Measurements from ENCODE around the gene ABLIM2. TPM values are rescaled to one million over a fixed set of nuclear protein-coding genes. Genes with fewer than 3 reads are reported as not detected.

ABLIM2 gene
- total RNA-seq, 3 donors from 2014 or later (not counting 1 experiment from before 2014, with no cell fraction given): 0.71 to 2.8 (median 1.3) TPM

GRCh38 chr4:8118531-8118930, 40.1 kb downstream of the ABLIM2 start:
- Mint-ChIP-seq H3K4me1 (peaks cover 13 to 20% of the 10 kb centered on the region in 2 donors), H3K27me3 (ENCODE audit: low read depth in 2 of 2) (peaks cover 7 to 16% of the 10 kb centered on the region in 2 donors), H3K27ac (no peak overlapping the region), H3K4me3 (no peak overlapping the region), H3K36me3 (no peaks in the 10 kb centered on the region), H3K9me3 (no peaks in the 10 kb centered on the region)
- peaks cover 7% of the 10 kb centered on the region for H3K4me1 ChIP-seq (ENCODE audit: control insufficient read depth, insufficient read depth, low read length)
- H3K36me3 ChIP-seq (ENCODE audit: control insufficient read depth, insufficient read depth, low read length): no peaks in the 10 kb centered on the region
- no peaks in the 10 kb centered on the region for H3K9me3 ChIP-seq (ENCODE audit: control insufficient read depth, insufficient read depth, low read length)
- H3K27me3 ChIP-seq (ENCODE audit: control insufficient read depth, insufficient read depth, low read length): no peaks in the 10 kb centered on the region
- DNase-seq (no peak), ATAC-seq (no peak)
- intact Hi-C loops (cut with micrococcal nuclease): no loop called here
- no peak overlapping the region for H3K27ac ChIP-seq (ENCODE audit: low read length)
- no peak overlapping the region for H3K4me3 ChIP-seq (ENCODE audit: low read length)
- 93% methylated on average over 6 of the region's 6 CpGs for WGBS (ENCODE audit: insufficient coverage)
- TF ChIP-seq CTCF (IDR thresholded peaks at IDR 0.05): no peak

- Mint-ChIP-seq H3K4me3 (no peak overlapping the region), H3K36me3 (no peaks in the 10 kb centered on the region), H3K27ac (no peak overlapping the region), H3K27me3 (ENCODE audit: low read depth in 2 of 2) (peaks cover 7 to 19% of the 10 kb centered on the region in 2 donors), H3K9me3 (no peaks in the 10 kb centered on the region), H3K4me1 (peaks cover 13 to 20% of the 10 kb centered on the region in 2 donors)
- no peak for TF ChIP-seq CTCF (IDR thresholded peaks at IDR 0.05)
- H3K36me3 ChIP-seq (ENCODE audit: control insufficient read depth, insufficient read depth, low read length): no peaks in the 10 kb centered on the region
- DNase-seq: no peak
- no peaks in the 10 kb centered on the region for H3K27me3 ChIP-seq (ENCODE audit: control insufficient read depth, insufficient read depth, low read length)
- ATAC-seq: no peak
- peaks cover 7% of the 10 kb centered on the region for H3K4me1 ChIP-seq (ENCODE audit: control insufficient read depth, insufficient read depth, low read length)
- intact Hi-C loops (cut with micrococcal nuclease): no loop called here
- H3K9me3 ChIP-seq (ENCODE audit: control insufficient read depth, insufficient read depth, low read length): no peaks in the 10 kb centered on the region
- no peak overlapping the region for H3K4me3 ChIP-seq (ENCODE audit: low read length)
- WGBS (ENCODE audit: insufficient coverage): 93% methylated on average over 6 of the region's 6 CpGs
- H3K27ac ChIP-seq (ENCODE audit: low read length): no peak overlapping the region
Observed at GRCh38 chr4:8118035-8118434, 40.6 kb downstream of the ABLIM2 start.

GRCh38 chr4:8117278-8117682, 41.3 kb downstream of the ABLIM2 start:
- ATAC-seq: peak in 2 of 3 donors; percentile 46 to 71
- no peak overlapping the region for H3K4me3 ChIP-seq (ENCODE audit: low read length)
- Mint-ChIP-seq H3K27ac (no peak overlapping the region), H3K4me3 (no peak overlapping the region), H3K27me3 (ENCODE audit: low read depth in 2 of 2) (peaks cover 7 to 15% of the 10 kb centered on the region in 2 donors), H3K36me3 (no peaks in the 10 kb centered on the region), H3K9me3 (no peaks in the 10 kb centered on the region), H3K4me1 (peaks cover 13 to 20% of the 10 kb centered on the region in 2 donors)
- no peak for TF ChIP-seq CTCF (IDR thresholded peaks at IDR 0.05)
- peaks cover 7% of the 10 kb centered on the region for H3K4me1 ChIP-seq (ENCODE audit: control insufficient read depth, insufficient read depth, low read length)
- H3K36me3 ChIP-seq (ENCODE audit: control insufficient read depth, insufficient read depth, low read length): no peaks in the 10 kb centered on the region
- peak in 1 of 2 donors; percentile 41 for DNase-seq
- intact Hi-C loops (cut with micrococcal nuclease): no loop called here
- 75% methylated on average over 4 of the region's 4 CpGs for WGBS (ENCODE audit: insufficient coverage)
- no peak overlapping the region for H3K27ac ChIP-seq (ENCODE audit: low read length)
- H3K27me3 ChIP-seq (ENCODE audit: control insufficient read depth, insufficient read depth, low read length): no peaks in the 10 kb centered on the region
- no peaks in the 10 kb centered on the region for H3K9me3 ChIP-seq (ENCODE audit: control insufficient read depth, insufficient read depth, low read length)

- no peak overlapping the region for H3K4me3 Mint-ChIP-seq
- WGBS (ENCODE audit: insufficient coverage): 55% methylated on average over 8 of the region's 8 CpGs
- peak in 1 of 2 donors; percentile 20 for DNase-seq
Observed at GRCh38 chr4:8115916-8116315, 42.7 kb downstream of the ABLIM2 start.

More at GRCh38 chr4:8115916-8116315, 42.7 kb downstream of the ABLIM2 start:
- H3K27me3 ChIP-seq (ENCODE audit: control insufficient read depth, insufficient read depth, low read length): no peaks in the 10 kb centered on the region
- H3K4me3 ChIP-seq (ENCODE audit: low read length): no peak overlapping the region
- intact Hi-C loops (cut with micrococcal nuclease): no loop called here
- no peak overlapping the region for H3K27ac Mint-ChIP-seq
- H3K27me3 Mint-ChIP-seq (ENCODE audit: low read depth in 2 of 2): peaks cover 7 to 13% of the 10 kb centered on the region in 2 donors
- TF ChIP-seq CTCF (IDR thresholded peaks at IDR 0.05): no peak
- no peaks in the 10 kb centered on the region for H3K36me3 Mint-ChIP-seq
- no peak overlapping the region for H3K27ac ChIP-seq (ENCODE audit: low read length)
- H3K4me1 ChIP-seq (ENCODE audit: control insufficient read depth, insufficient read depth, low read length): peaks cover 7% of the 10 kb centered on the region
- H3K9me3 Mint-ChIP-seq: no peaks in the 10 kb centered on the region
- H3K36me3 ChIP-seq (ENCODE audit: control insufficient read depth, insufficient read depth, low read length): no peaks in the 10 kb centered on the region
- H3K4me1 Mint-ChIP-seq: peaks cover 13 to 20% of the 10 kb centered on the region in 2 donors
- ATAC-seq: peak in 1 of 3 donors; percentile 35
- H3K9me3 ChIP-seq (ENCODE audit: control insufficient read depth, insufficient read depth, low read length): no peaks in the 10 kb centered on the region
